Muscle layer of duodenum (tissue), 2 donors: Measurements from ENCODE around the gene TTC39A.

Experiments used
- H3K27ac ChIP-seq: one replicate; pipeline ENCODE4 v1.7.0; 2013; ENCODE audit warnings: mild to moderate bottlenecking, low read length
- H3K27me3 ChIP-seq: one replicate; pipeline ENCODE4 v1.7.0; 2013; ENCODE audit warnings: low read depth, mild to moderate bottlenecking, control low read depth, low read length
- H3K36me3 ChIP-seq, 2 donors: one replicate each; pipeline ENCODE4 v1.7.0; 2013; ENCODE audit warnings: low read length in 2 of 2, control low read depth in 1 of 2, mild to moderate bottlenecking in 1 of 2; ENCODE audit not compliant: insufficient read depth in 2 of 2, control insufficient read depth in 1 of 2
- H3K4me1 ChIP-seq, 2 donors: one replicate each; pipeline ENCODE4 v1.7.0; 2013; ENCODE audit warnings: low read length in 2 of 2, mild to moderate bottlenecking in 2 of 2, control low read depth in 1 of 2, moderate library complexity in 1 of 2; ENCODE audit not compliant: insufficient read depth in 2 of 2, control insufficient read depth in 1 of 2
- H3K4me3 ChIP-seq, 2 donors: one replicate each; pipeline ENCODE4 v1.7.0; 2013; ENCODE audit warnings: low read length in 2 of 2, low read depth in 1 of 2, mild to moderate bottlenecking in 1 of 2
- H3K9me3 ChIP-seq, 2 donors: one replicate each; pipeline ENCODE4 v1.7.0; 2013; ENCODE audit warnings: low read length in 2 of 2, control low read depth in 1 of 2, mild to moderate bottlenecking in 1 of 2; ENCODE audit not compliant: control insufficient read depth in 1 of 2
- donor health status: healthy.

Gene TTC39A

GRCh38 chr1:51302746-51303145 lies 27.6 kb downstream of the TTC39A start:
- Histone ChIP-seq H3K4me1 (no peaks in the 10 kb centered on the region), H3K36me3 (no peaks in the 10 kb centered on the region), H3K27me3 (no peaks in the 10 kb centered on the region), H3K4me3 (no peak overlapping the region), H3K9me3 (no peaks in the 10 kb centered on the region), H3K27ac (no peak overlapping the region)

GRCh38 chr1:51302270-51302669 lies 28.1 kb downstream of the TTC39A start:
- H3K4me3 ChIP-seq: no peak overlapping the region

GRCh38 chr1:51301844-51302162 lies 28.6 kb downstream of the TTC39A start:
- Histone ChIP-seq H3K27ac (no peak overlapping the region), H3K27me3 (no peaks in the 10 kb centered on the region), H3K4me3 (no peak overlapping the region), H3K4me1 (peaks cover 0 to under 1% of the 10 kb centered on the region in 2 donors), H3K36me3 (no peaks in the 10 kb centered on the region), H3K9me3 (no peaks in the 10 kb centered on the region)

More at GRCh38 chr1:51302270-51302669, 28.1 kb downstream of the TTC39A start:
- Histone ChIP-seq H3K27me3 (no peaks in the 10 kb centered on the region), H3K27ac (no peak overlapping the region), H3K9me3 (no peaks in the 10 kb centered on the region), H3K4me1 (no peaks in the 10 kb centered on the region), H3K36me3 (no peaks in the 10 kb centered on the region)

- Histone ChIP-seq H3K36me3 (no peaks in the 10 kb centered on the region), H3K4me1 (peaks cover 0 to 6% of the 10 kb centered on the region in 2 donors), H3K27me3 (no peaks in the 10 kb centered on the region), H3K9me3 (no peaks in the 10 kb centered on the region), H3K27ac (no peak overlapping the region), H3K4me3 (no peak overlapping the region)
Observed at GRCh38 chr1:51301152-51301843, 29.1 kb downstream of the TTC39A start.

GRCh38 chr1:51299981-51300670 lies 30.2 kb downstream of the TTC39A start:
- Histone ChIP-seq H3K4me3 (no peak overlapping the region), H3K36me3 (no peaks in the 10 kb centered on the region), H3K27ac (no peak overlapping the region), H3K27me3 (no peaks in the 10 kb centered on the region), H3K4me1 (peaks cover 0 to 7% of the 10 kb centered on the region in 2 donors), H3K9me3 (no peaks in the 10 kb centered on the region)

GRCh38 chr1:51299185-51299885 lies 31.0 kb downstream of the TTC39A start:
- no peak overlapping the region for H3K4me3 ChIP-seq
- no peaks in the 10 kb centered on the region for H3K9me3 ChIP-seq
- H3K36me3 ChIP-seq: no peaks in the 10 kb centered on the region
- peaks cover 0 to 7% of the 10 kb centered on the region in 2 donors for H3K4me1 ChIP-seq
- H3K27ac ChIP-seq: no peak overlapping the region
- no peaks in the 10 kb centered on the region for H3K27me3 ChIP-seq

GRCh38 chr1:51298322-51298705 lies 32.0 kb downstream of the TTC39A start:
- no peaks in the 10 kb centered on the region for H3K27me3 ChIP-seq
- H3K9me3 ChIP-seq: no peaks in the 10 kb centered on the region
- H3K4me1 ChIP-seq: peaks cover 0 to 7% of the 10 kb centered on the region in 2 donors
- no peak overlapping the region for H3K27ac ChIP-seq
- H3K4me3 ChIP-seq: no peak overlapping the region
- no peaks in the 10 kb centered on the region for H3K36me3 ChIP-seq

GRCh38 chr1:51297401-51298321 lies 32.7 kb downstream of the TTC39A start:
- H3K4me1 ChIP-seq: peaks cover 0 to 7% of the 10 kb centered on the region in 2 donors
- H3K4me3 ChIP-seq: peak overlapping the region; percentile 57 to 61
- no peaks in the 10 kb centered on the region for H3K9me3 ChIP-seq
- H3K36me3 ChIP-seq: no peaks in the 10 kb centered on the region
- no peaks in the 10 kb centered on the region for H3K27me3 ChIP-seq
- H3K27ac ChIP-seq: no peak overlapping the region

GRCh38 chr1:51296383-51297357 lies 33.7 kb downstream of the TTC39A start:
- no peaks in the 10 kb centered on the region for H3K36me3 ChIP-seq
- H3K27ac ChIP-seq: no peak overlapping the region
- no peaks in the 10 kb centered on the region for H3K9me3 ChIP-seq
- H3K27me3 ChIP-seq: no peaks in the 10 kb centered on the region
- peak overlapping the region; percentile 57 to 61 for H3K4me3 ChIP-seq
- peaks cover 0 to 7% of the 10 kb centered on the region in 2 donors for H3K4me1 ChIP-seq

- H3K27me3 ChIP-seq: no peaks in the 10 kb centered on the region
- no peak overlapping the region for H3K27ac ChIP-seq
- no peaks in the 10 kb centered on the region for H3K36me3 ChIP-seq
- H3K4me3 ChIP-seq: no peak overlapping the region
- no peaks in the 10 kb centered on the region for H3K9me3 ChIP-seq
- H3K4me1 ChIP-seq: peaks cover 0 to 7% of the 10 kb centered on the region in 2 donors
Observed at GRCh38 chr1:51295926-51296325, 34.4 kb downstream of the TTC39A start.
